Transverse colon (tissue), 4 donors: ENCODE data around the gene RPS10.

Experiments
- CTCF ChIP-seq, 5 experiments: fragments of 200-600 bp in 3 of 5; fragments of 450-650 bp in 2 of 5; sonication (generic) in 3 of 5; IDR thresholded peaks; 1 replicate in 2 of 5; 2 replicates in 3 of 5; pipeline ENCODE4 v1.5.1; 2016 to 2017; ENCODE audit warnings: antibody characterized with exemption in 5 of 5, inconsistent platforms in 3 of 5, mild to moderate bottlenecking in 2 of 5, moderate library complexity in 1 of 5
- POLR2A ChIP-seq: fragments of 450-650 bp; IDR thresholded peaks from one replicate; pipeline ENCODE4 v1.6.1; 2016; ENCODE audit warnings: antibody characterized with exemption, mild to moderate bottlenecking, moderate library complexity
- POLR2AphosphoS5 ChIP-seq, 3 donors: sonication (generic); formaldehyde crosslinking; IDR thresholded peaks; one replicate each; pipeline ENCODE4 v1.6.1; 2016; ENCODE audit warnings: antibody characterized with exemption in 3 of 3

- no peak for TF ChIP-seq CTCF (IDR thresholded peaks at IDR 0.05)
- no peak for TF ChIP-seq POLR2AphosphoS5 (IDR thresholded peaks at IDR 0.05)
- no peak for TF ChIP-seq POLR2A
These were observed 31.5 kb upstream of the RPS10 start for GRCh38 chr6:34457382-34457741.
